ENCODE results near the gene DGKE. TPM values are rescaled to one million over a fixed set of nuclear protein-coding genes. Genes with fewer than 3 reads are reported as not detected.
A peak's percentile ranks its signal among the peaks of the same experiment; 100 is the strongest.

The DGKE gene
- total RNA-seq, 1 donor from 2014 or later = 5.4 TPM

- Mint-ChIP-seq H3K9me3 (no peaks in the 10 kb centered on the region), H3K4me1 (no peaks in the 10 kb centered on the region), H3K36me3 (ENCODE audit: low read depth) (no peaks in the 10 kb centered on the region), H3K4me3 (no peak overlapping the region), H3K27ac (ENCODE audit: unreplicated experiment) (no peak overlapping the region), H3K27me3 (ENCODE audit: low read depth) (peaks cover 2% of the 10 kb centered on the region)
- no peak for DNase-seq (ENCODE audit: low read depth, low spot score)
- TF ChIP-seq, protein P1, sequence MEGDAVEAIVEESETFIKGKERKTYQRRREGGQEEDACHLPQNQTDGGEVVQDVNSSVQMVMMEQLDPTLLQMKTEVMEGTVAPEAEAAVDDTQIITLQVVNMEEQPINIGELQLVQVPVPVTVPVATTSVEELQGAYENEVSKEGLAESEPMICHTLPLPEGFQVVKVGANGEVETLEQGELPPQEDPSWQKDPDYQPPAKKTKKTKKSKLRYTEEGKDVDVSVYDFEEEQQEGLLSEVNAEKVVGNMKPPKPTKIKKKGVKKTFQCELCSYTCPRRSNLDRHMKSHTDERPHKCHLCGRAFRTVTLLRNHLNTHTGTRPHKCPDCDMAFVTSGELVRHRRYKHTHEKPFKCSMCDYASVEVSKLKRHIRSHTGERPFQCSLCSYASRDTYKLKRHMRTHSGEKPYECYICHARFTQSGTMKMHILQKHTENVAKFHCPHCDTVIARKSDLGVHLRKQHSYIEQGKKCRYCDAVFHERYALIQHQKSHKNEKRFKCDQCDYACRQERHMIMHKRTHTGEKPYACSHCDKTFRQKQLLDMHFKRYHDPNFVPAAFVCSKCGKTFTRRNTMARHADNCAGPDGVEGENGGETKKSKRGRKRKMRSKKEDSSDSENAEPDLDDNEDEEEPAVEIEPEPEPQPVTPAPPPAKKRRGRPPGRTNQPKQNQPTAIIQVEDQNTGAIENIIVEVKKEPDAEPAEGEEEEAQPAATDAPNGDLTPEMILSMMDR (conservative IDR thresholded peaks at IDR 0.05) = no peak
Measured at GRCh38 chr17:56808503-56808902, 25.4 kb upstream of the DGKE start.

DNA sequence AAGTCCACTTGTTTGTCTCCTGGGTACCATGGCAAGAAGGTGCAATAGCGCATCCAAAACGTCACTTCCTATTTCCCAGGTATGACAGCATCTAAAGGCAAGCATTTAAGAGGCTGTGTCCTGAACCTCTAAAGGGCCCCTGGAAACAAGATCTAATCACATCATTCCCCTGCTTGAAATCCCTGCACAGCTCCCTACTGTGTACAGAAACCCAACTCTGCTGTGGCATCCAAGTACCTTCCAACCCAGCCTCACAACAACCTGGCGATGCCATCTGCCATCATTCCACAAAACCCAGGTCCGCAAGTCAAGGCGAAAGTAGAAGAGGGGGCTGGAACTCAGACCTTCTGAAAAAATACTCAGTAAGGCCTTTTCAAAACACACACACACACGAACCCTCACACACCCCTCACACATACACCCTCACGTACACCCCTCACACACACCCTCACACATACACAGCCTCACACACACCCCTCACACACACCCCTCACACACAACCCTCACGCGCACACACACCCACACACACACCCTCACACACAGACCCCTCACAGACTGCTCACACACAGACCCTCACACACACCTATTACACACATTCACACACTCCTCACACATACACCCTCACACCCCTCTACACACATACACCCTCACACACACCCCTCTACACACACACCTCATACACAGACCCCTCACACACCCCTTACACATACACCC lies 24.7 kb upstream of the DGKE start:
- DNase-seq (ENCODE audit: low read depth, low spot score) = no peak
- Mint-ChIP-seq H3K9me3 (no peaks in the 10 kb centered on the region), H3K36me3 (ENCODE audit: low read depth) (no peaks in the 10 kb centered on the region), H3K4me1 (no peaks in the 10 kb centered on the region), H3K4me3 (no peak overlapping the region), H3K27me3 (ENCODE audit: low read depth) (peaks cover 2% of the 10 kb centered on the region), H3K27ac (ENCODE audit: unreplicated experiment) (no peak overlapping the region)
- TF ChIP-seq, protein P1 (conservative IDR thresholded peaks at IDR 0.05) = no peak

DNA sequence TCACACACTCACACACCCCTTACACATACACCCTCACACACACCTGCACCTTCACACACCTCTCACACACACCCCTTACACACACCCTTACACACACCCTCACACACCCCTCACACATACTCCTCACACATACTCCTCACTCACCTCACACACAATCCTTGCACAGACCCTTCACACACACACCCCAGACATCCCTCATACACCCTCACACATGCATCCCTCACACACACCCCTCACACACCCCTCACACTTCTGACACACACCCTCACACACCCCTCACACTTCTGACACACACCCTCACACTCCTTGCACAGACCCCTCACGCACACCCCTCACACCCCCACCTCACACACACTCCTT lies 24.2 kb upstream of the DGKE start:
- no peaks in the 10 kb centered on the region for H3K4me1 Mint-ChIP-seq
- no peaks in the 10 kb centered on the region for H3K9me3 Mint-ChIP-seq
- peaks cover 2% of the 10 kb centered on the region for H3K27me3 Mint-ChIP-seq (ENCODE audit: low read depth)
- TF ChIP-seq, protein P1 (conservative IDR thresholded peaks at IDR 0.05) = no peak
- no peak overlapping the region for H3K27ac Mint-ChIP-seq (ENCODE audit: unreplicated experiment)
- no peaks in the 10 kb centered on the region for H3K36me3 Mint-ChIP-seq (ENCODE audit: low read depth)
- H3K4me3 Mint-ChIP-seq = no peak overlapping the region
- no peak for DNase-seq (ENCODE audit: low read depth, low spot score)

GRCh38 chr17:56810343-56810742 lies 23.6 kb upstream of the DGKE start:
- Mint-ChIP-seq H3K27me3 (ENCODE audit: low read depth) (peaks cover 2% of the 10 kb centered on the region), H3K36me3 (ENCODE audit: low read depth) (no peaks in the 10 kb centered on the region), H3K27ac (ENCODE audit: unreplicated experiment) (no peak overlapping the region), H3K4me1 (no peaks in the 10 kb centered on the region), H3K4me3 (no peak overlapping the region), H3K9me3 (no peaks in the 10 kb centered on the region)
- TF ChIP-seq, protein P1 (conservative IDR thresholded peaks at IDR 0.05) = no peak
- DNase-seq (ENCODE audit: low read depth, low spot score) = no peak

- DNase-seq (ENCODE audit: low read depth, low spot score) = no peak
- no peaks in the 10 kb centered on the region for H3K4me1 Mint-ChIP-seq
- peaks cover 2% of the 10 kb centered on the region for H3K27me3 Mint-ChIP-seq (ENCODE audit: low read depth)
- H3K9me3 Mint-ChIP-seq = no peaks in the 10 kb centered on the region
- no peaks in the 10 kb centered on the region for H3K36me3 Mint-ChIP-seq (ENCODE audit: low read depth)
- no peak overlapping the region for H3K4me3 Mint-ChIP-seq
- TF ChIP-seq, protein P1 (conservative IDR thresholded peaks at IDR 0.05) = no peak
- H3K27ac Mint-ChIP-seq (ENCODE audit: unreplicated experiment) = peak overlapping the region; percentile 10
Measured at GRCh38 chr17:56810891-56811775, 22.8 kb upstream of the DGKE start.
